Stimulated activated CD4-positive, alpha-beta T cell treated with anti-CD3 and anti-CD28 coated beads, Interleukin-4, amount 100 ng/mL, for 4 hours (primary cell): ENCODE data around the gene KITLG.
"Not testable (repeated sequence)": the region's sequence is repeated elsewhere in the genome, so short reads cannot be mapped to it uniquely, and the experiment has no call there.

ENCODE experiments used
- DNase-seq, 2 experiments: peaks; one replicate each; pipeline ENCODE4 v3.0.0-alpha.2; 2020

Gene KITLG, protein sequence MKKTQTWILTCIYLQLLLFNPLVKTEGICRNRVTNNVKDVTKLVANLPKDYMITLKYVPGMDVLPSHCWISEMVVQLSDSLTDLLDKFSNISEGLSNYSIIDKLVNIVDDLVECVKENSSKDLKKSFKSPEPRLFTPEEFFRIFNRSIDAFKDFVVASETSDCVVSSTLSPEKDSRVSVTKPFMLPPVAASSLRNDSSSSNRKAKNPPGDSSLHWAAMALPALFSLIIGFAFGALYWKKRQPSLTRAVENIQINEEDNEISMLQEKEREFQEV

DNA sequence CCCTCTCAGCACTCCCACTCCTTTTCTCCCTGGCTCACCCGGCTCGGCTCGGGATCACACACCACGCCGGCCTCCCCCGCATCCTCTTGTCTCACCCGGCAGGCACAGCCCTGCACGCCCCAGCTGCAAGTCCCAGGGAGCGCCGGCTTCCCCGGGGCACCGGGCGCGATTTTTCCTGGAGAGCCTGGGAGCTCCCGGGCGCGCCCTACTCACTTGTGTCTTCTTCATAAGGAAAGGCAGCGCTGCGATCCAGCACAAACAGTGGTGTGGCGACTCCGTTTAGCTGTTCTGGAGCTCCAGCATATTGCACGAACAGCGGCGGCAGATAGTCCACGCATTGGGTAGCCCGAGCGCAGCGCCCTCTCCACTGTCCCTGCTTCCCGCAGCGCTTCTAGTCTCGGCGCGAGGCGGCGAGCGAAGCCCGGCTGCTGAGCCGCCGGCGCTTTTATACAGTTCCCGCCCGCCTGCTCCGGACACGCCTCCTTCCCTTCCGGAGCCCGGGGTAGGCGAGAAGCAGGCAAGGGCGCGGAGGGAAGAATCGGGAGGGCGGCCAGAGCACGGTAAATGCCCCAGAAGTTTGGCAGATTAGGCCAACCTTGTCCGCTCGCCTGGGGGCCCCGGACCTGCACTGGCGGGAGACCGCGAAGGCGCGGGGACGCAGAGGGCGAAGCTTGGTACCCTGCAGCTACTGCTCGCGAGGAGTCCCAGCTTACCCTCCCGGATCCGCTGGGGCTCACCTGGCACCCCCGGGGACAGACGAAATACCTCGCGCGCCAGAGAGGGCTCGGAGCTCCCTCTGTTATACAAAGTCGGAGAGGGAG is at the start of gene KITLG:
TSS of gene KITLG (minus strand) at position 421 of the 821 bp plus-strand sequence. CDS start at position 228, 193 bp downstream.
- DNase-seq: no peak

DNA sequence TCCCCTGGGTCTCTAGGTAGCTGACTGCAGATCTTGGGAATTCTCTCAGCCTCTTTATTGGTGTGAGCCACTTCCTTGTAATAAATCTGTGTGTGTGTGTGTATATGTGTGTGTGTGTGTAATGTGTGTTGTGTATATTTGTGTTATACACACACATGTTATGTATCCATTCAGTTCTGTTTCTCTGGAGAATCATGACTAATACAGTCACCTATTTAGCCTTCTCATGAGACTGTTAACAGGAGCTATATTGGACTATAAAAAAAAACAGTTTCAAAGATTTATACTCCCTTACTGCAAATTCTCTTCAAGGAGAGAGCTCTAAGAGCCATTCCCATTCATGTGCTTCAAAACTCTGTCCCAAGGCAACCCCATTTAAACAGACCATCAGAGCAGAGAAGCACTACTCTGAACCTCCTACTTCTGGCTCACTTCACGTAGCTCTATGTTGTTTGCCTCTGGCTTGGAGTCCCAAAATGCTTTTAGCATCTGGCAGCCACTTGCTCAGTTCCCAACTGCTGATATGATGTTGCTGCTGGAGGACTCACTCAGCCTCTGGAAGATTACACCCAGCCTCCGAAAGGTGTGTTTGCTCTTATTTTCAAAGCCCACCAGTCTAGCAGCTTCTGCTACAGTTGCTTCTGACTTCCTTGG is 48.7 kb upstream of the KITLG start:
- no peak for DNase-seq

DNA sequence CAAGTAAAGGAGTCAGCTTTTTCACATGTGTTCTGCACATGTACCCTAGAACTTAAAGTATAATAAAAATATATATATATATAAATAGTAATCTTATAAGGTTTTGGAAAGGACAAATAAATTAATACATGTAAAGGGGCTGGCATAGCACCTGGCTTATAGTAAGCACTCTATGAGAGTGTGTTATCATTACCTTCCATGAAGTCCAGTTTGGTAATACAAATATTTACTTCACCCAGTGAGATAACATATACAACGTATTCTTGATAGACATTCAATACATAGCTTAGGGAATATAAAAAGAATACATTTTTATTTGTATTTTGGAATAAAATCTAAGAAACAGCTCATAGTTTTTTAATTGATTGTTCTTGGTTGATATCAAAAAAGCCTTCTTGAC is 47.8 kb upstream of the KITLG start:
- DNase-seq: not testable (repeated sequence)

DNA sequence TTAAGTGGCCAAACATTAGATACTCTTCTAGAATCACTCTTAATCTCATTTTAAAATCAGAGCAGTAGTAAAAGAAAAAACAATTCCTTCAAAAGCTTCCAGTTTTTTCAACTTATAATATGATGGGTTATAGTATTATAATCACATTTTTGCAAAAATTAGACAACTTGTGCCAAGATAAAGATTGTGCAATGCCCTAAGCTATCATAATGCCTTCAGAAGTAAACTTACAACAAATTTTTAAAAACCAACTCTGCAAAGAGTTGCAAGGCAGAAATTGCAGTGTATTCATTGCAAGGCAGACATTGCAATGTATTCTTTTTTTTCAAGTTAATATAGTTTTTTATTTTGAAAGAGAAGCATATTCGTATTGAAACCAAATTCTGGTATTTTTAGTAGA is 47.2 kb upstream of the KITLG start:
- DNase-seq: no peak

DNA sequence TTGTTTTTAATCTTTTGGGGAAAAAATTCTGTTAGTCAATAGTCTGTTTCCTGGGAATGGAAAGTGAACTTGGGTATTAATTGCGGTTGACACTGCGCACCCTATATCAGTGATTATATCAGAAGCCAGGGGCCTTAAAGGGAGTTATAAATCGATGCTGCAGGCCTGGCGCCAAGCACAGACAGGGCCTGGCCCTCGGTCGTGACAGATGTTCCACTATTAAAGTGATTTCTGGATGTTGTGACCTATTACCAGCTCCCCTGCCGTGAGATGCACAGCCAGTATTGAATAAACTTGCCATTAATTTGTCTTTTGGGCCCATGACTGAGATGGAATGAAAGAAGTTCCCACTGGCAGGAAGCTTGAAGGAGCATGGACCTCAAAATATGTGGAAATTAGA is 45.1 kb upstream of the KITLG start:
- DNase-seq: no peak

DNA sequence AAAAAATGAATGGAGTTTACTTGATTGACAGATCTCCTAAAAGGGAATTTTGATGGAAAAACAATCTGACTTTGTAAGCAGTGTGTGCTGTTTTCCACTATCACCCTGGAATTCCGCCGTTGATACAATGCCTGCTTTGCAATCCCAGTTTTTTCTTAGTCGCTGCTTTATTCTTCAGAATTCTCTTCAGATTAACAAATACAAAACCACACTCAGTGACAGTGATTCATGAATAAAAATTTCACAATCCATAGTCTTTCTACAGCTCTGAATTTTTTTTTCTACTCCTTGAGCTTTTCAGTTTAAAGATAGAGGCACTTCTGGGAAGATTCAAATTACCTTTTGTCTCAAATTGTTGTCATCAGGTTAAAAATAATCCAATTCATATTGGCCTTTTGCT is 44.6 kb upstream of the KITLG start:
- no peak for DNase-seq

DNA sequence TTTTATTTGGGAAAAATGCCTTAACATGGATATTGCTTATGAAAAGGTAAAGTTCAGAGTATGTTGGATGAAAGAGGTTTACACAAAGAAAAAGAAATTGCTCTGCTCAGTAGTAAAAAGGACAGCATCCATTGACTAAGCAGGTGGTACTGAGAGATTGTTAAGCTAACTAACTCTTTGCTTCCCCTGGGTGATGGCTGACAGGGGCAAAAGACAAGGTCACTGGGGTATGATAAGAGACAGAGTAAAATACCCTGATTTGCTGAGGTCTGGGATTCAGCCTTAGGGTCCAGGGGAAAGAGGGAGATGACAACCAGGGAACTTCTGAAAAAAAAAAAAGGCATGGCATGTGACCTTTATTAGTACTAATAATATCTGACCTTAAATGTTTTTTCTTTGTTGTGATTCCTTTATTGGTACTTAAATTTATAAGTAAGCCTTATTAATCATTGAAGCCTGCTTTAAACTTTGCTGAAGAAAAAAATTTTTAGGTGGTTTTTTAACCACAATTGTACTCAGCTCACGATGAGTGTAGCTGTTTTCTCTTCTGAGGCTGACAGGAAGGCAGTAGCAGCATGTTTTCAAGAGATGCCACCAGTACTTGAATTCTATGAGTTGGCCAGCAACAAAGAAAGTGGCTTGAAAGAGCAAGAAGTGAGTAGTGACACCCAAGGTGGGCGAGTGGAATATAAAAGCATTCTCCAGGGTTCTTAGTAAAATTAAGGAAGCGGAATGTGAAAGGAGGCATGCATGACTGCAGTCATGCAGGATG is 43.7 kb upstream of the KITLG start:
- no peak for DNase-seq

DNA sequence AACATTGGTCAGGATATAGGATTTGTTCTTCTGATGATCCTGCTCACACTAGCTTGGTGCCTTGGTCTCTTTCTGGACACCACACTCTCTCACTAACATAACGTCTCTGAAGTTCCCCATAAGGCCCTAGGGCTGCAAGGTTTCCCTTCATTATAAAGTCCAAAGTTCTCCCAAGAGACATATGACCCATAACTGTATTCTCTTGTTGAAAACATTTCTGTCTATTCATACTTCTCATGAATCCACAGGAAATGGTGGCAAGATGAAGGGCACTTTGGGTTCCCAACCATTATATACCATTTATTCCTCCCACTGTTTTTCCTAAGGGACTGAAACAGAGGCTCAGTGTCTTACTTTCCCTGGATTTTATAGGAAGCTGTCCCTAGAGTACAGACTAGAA is 37.1 kb upstream of the KITLG start:
- no peak for DNase-seq

DNA sequence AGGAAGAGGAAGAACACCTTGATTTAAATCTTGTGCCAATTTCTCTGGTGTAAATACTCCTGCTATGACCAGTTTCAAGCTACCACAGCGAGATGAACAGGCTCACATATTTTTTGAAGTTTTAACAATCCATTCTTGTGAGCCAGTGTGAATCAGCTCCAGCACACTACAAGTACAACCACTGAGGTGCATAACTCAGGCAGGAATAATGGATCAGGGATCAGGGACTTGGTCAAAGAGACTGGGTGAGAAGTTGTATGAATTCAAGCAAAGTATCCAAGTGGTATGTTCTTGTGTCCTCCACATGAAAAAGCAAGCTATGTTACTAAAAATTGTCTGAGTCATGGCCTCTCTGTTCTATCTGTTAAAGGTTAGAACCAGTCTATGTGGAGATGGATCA is 35.2 kb upstream of the KITLG start:
- DNase-seq: no peak

DNA sequence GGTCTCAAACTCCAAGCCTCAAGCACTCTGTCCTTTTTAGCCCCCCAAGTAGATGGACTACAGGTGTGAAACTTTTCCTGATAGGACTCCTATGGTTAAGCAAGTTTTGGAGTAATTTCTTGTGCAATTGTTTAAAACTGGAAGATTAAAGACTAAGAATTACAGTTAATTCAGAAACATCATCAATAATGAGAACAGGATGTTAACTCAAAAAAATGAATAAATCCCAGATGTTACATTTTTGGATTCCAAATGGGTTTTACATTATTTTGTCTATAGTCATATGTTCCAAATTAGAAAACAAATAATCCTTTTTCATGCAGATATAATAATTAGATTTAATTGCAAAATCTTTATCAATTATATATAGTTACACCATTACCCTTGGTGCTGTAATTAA is 24.4 kb upstream of the KITLG start:
- DNase-seq: no peak

DNA sequence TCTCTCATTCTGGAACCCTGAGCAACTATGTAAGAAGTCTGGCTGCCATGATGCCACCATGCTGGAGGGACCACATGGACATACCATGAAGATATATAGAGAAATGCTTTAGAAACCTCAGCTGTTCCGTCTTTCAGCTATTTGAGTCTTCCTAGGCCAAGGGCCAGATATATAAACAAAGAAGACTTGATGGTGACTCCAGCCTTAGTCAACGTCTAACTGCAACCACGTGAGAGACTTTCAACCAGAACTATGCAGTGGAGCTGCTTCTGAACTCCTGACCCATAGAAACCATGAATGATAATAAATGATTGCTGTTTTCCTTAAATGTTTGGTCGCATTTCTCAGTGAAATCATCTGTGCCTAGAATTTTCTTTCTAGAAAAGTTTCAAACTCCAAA is 20.0 kb upstream of the KITLG start:
- DNase-seq: no peak

DNA sequence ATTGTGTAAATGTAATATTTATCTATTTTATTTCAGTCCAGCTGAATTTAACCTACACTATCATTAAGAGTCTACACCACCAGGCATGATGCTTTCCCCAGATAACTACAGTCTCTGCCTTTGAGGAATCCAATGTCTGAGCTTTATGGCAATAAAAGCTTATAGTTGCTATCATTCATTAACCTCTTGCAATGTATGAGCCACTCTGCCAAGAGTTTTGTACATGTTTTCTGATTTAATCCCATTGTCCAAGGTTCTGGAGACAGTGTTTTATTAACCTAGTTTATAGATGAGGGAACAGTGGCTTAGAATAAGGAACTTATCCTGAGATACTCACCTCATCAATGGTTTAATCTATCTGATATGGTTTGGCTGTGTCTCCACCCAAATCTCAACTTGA is 17.1 kb upstream of the KITLG start:
- DNase-seq: no peak

DNA sequence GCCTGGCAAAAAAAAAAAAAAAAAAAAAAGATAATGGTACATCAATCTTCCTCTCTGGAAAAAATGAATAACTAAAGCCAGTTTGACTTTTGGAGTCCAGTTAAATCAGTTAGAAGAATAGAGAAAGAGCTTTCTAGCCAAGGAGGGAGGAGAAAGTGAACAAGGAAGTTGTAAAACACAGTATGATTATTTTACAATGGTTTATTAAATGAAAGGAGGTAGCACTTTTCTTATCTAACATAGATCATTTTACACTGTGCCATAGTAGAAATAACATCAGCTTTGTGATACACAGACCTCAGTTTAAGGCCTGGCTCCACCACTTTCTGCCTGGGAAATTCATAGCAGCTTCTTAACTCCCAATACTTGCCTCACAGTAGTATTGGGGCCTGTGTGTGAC is 15.4 kb upstream of the KITLG start:
- no peak for DNase-seq

DNA sequence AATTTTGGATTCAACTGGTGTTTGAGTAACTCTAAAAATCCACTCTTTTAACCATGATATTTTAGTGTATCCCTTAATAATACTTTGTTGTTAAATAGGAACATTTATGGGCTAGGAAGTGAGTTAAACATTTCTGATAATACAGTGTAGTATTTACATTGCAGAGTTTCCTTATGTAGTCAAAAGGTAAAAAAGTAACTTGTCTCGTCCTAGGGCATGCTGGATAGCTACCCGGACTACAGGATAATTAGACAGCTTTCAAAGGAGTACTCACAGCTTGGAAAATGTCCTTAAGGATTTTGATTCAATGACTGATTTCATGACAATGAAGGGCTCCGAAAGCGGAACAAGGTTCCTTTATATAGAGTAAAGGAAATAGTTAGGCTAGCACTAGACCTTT is 14.5 kb upstream of the KITLG start:
- DNase-seq: no peak

DNA sequence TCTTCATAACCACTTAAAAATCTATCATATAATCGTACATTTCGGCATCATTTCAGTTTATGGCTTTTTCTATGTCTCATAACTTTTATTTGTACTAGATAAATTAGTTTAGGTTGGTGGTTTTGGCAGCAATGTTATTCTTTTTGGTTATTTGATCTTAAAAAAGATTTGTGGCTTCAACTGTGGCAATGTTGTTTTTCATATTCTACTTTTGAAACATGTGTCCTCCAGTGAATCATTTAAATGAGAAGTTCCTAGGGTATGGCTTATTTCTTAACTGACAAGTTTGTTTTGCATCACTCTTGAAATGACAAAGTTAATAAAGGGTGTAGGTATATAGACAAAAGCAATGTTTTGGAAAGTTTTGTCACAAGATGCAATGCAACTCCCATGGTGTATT is 11.1 kb upstream of the KITLG start:
- no peak for DNase-seq

DNA sequence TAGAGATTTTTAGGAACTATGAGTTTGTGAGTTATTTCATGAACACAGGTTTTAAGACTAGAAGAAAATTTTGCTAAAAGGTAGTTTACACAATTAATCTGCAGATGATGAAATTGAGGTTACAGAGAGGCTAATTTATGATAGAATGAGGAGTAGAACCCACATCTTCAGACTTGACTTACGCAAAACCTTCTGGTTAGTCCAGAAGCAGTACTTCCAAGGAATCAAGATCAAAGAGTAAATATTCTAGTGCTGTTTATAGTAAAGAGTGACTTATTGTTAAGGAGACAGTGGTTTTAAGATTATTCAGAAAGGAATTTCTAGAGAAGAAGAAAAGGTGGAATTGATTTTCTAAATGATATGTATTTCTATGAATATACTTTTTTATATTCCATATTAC is 10.6 kb upstream of the KITLG start:
- DNase-seq: no peak

DNA sequence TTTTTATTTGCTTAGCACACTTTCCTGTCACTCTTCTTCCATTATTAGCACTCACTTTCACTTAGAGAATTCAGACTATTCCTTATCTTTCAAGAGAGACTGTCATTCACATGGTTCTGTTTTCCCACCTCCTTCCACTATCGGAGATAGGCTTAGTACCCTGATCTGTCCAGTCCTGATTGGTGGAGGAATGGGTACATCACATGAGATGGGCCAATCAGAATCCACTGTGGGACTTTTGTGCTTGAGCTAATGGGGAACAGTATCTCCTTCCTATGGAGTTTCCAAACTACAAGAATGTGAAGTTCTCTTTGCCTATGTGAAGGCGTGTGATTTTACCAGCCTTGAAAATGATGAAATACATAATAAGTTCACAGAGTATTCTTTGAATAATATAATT is 4.8 kb upstream of the KITLG start:
- no peak for DNase-seq

DNA sequence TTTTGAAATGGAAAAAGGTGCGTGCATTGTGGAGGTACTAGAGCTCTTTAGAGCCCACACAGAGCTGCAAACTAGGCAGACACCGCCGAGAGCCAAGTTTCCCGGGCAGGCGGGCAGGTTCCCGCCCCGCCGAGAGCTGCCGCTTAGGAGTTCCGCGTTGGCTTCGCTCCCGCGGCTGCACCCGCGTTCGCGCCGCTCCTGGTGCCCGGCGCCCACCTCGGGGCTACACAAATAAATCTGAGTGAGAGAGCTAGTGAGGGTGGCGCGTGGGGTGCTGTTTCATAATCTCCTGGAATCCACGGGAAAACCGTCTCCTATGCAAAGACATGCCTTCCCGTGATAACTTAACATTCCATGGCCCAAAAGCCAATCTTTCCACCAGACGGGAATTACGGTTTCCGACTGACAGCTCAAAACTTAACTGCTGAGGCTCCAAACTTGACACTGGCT is 645 bp downstream of the KITLG start:
- DNase-seq: no peak

DNA sequence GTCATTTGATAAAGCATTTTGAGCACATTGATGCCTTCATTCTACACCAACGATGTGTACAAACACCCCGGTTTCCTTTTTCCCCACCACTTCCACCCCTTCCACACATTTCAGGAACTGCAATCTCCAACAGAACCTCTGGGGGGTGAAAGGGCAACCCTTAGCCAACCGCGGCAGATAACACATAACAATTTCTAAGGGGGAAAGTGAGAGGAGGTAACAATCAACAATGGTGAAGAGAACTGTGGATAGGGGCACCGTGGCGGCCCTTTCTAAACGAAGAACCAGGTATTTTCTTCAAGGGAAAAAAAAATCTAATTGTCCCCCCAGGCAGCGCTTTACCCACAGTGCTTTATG is 1.1 kb downstream of the KITLG start:
- DNase-seq: no peak

DNA sequence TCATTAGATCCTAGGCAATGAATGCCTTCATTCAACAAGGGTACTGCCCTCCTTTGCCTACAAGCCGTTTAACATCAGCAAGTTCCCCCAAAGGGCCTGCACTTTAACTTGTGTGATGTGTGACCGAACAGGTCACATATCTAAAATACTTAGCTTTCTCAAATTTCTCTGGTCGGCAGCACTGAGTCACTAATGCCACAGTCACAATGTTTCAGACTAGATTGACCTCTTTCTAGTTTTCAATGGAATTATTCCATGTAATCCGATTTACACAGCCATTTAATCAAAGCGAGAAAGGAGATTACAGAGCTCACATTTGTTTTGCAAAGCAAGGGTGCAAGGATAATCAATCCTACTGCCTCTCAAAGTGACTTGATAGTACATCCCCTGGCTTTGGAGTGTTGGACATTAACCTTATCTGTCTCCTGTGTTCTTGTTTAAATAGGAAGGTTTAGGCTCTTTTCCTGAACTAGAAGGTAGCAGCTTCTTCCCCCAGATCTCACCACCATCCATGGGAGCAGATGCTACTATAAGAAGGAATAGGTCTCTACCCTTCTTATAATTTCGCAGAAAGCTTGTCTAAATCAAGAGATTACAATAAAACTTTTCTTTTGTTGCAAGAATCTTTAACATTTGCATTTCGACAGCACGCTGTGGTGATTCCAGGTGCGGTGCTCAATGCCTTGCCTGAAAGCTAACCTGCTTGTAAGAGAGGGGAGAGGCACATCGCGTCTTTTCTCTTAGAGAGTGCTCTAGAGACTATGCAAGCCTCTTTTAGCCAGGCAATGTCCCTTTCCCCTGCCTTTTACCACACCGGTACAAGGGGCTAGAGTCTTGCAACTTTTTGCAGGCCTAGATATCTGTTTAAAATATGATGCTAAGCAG is 1.8 kb downstream of the KITLG start:
- no peak for DNase-seq

DNA sequence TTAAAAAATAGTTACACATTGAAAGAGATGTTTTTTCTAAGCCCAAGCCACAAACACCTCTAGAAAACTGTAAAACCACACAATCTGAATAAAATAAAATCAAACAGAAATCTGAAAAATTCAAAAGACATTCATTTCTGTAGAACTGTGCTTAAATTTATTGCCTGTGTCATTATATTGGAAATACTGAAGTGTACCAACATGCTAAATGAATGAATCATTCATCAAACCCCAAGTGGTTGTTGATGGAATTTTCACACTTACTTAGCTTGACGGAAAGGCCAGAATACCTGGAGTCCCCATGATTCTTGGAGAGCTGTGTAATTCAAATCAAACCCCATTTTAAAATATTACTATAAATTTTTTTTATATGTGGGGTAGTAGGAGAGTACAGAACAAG is 2.7 kb downstream of the KITLG start:
- no peak for DNase-seq

DNA sequence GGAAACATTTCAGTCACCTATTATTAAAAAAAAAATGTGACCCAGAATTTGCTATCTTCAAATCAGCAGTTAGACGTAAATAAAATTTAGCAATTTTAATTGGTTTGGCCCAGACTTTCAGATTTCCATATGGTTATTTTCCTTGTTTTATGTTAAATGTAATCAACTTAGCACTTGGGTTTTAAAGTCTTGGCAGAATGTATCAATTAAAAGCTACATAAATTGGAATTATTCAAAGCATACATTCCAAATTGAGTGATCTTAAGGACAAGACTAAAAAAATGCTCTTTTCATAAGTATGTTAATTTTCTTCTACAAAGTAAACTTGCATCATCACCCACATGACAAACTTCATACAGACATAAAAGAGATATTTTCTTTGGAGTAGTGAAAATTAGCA is 3.4 kb downstream of the KITLG start:
- DNase-seq: no peak
